PFSK-1 (cell line): Measurements from ENCODE around the gene NUP58.

Source experiments
- FOXP2 ChIP-seq: optimal IDR thresholded peaks from 2 replicates; pipeline ENCODE3; 2011; ENCODE audit warnings: borderline replicate concordance, control low read depth, inconsistent platforms; ENCODE audit not compliant: insufficient read depth; ENCODE audit errors: extremely low read length, extremely low read depth
- POLR2AphosphoS5 ChIP-seq: IDR thresholded peaks from 2 replicates; pipeline ENCODE4 v1.6.1; 2012; ENCODE audit warnings: low read depth, mild to moderate bottlenecking, control low read depth, low read length, moderate library complexity
- REST ChIP-seq, 2 experiments: IDR thresholded peaks; 2 replicates each; pipeline versions ENCODE4 v1.6.1 to v1.8.0; 2011 to 2012; ENCODE audit warnings: low read depth in 2 of 2, low read length in 2 of 2, control low read depth in 1 of 2, inconsistent platforms in 1 of 2, mild to moderate bottlenecking in 1 of 2, moderate library complexity in 1 of 2; ENCODE audit not compliant: insufficient read depth in 1 of 2
- SIN3A ChIP-seq: IDR thresholded peaks from 2 replicates; pipeline ENCODE4 v1.6.1; 2012; ENCODE audit warnings: mild to moderate bottlenecking, low read length, moderate library complexity, borderline replicate concordance; ENCODE audit not compliant: insufficient read depth
- TAF1 ChIP-seq: IDR thresholded peaks from 2 replicates; pipeline ENCODE4 v1.6.1; 2012; ENCODE audit warnings: low read length, control low read depth, borderline replicate concordance; ENCODE audit not compliant: insufficient read depth

The NUP58 gene

GRCh38 chr13:25354377-25354776, 53.0 kb downstream of the NUP58 start:
- TF ChIP-seq SIN3A: no peak
- TF ChIP-seq POLR2AphosphoS5: no peak
- TF ChIP-seq TAF1: no peak
- TF ChIP-seq FOXP2: no peak
- no peak for TF ChIP-seq REST (IDR thresholded peaks at IDR 0.05; ENCODE audit: insufficient read depth in 1 of 2, low read depth in 2 of 2, low read length in 2 of 2)

GRCh38 chr13:25365720-25366235, 64.4 kb downstream of the NUP58 start:
- TF ChIP-seq POLR2AphosphoS5 (no peak), SIN3A (no peak), REST (IDR thresholded peaks at IDR 0.05; ENCODE audit: insufficient read depth in 1 of 2, low read depth in 2 of 2, low read length in 2 of 2) (no peak), FOXP2 (no peak), TAF1 (no peak)

GRCh38 chr13:25371158-25371874, 69.9 kb downstream of the NUP58 start:
- TF ChIP-seq REST (IDR thresholded peaks at IDR 0.05; ENCODE audit: insufficient read depth in 1 of 2, low read depth in 2 of 2, low read length in 2 of 2): no peak
- TF ChIP-seq POLR2AphosphoS5: no peak
- no peak for TF ChIP-seq FOXP2
- TF ChIP-seq TAF1: no peak
- TF ChIP-seq SIN3A: no peak

GRCh38 chr13:25371875-25372283, 70.5 kb downstream of the NUP58 start, which contains the start of gene ATP8A2:
Gene ATP8A2 (plus strand): TSS chr13:25371974. CDS start chr13:25372213, 239 bp downstream.
- TF ChIP-seq REST (IDR thresholded peaks at IDR 0.05; ENCODE audit: insufficient read depth in 1 of 2, low read depth in 2 of 2, low read length in 2 of 2) (no peak), FOXP2 (no peak), SIN3A (no peak), POLR2AphosphoS5 (no peak), TAF1 (no peak)
